ENCODE data around the gene RBBP4. TPM values are rescaled to one million over a fixed set of nuclear protein-coding genes. Genes with fewer than 3 reads are reported as not detected.
A peak's percentile ranks its signal among the peaks of the same experiment; 100 is the strongest.
"Not testable (repeated sequence)": the region's sequence is repeated elsewhere in the genome, so short reads cannot be mapped to it uniquely, and the experiment has no call there.

RBBP4 gene
- total RNA-seq, 1 donor from 2014 or later = 96.6 TPM

DNA sequence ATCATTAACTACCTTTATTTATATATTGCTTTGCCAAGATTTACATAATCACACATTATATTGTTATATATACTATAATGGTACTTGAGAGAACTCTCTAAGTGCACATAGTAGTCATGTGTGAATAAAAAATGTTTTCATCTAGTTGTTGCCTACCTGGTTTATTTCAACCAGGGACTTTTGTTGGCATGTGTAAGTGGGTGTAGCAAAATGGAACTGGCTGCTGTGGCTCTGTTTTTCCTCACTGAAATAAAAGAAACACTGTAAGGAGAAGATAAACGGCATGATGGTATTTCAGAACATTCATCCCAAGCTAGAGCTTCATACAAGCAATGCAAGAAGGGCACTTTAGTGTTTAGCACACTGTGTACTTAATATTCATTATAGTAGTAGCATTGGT, 14.9 kb downstream of the RBBP4 start:
- no peak overlapping the region for H3K27ac ChIP-seq (replicated peaks)
- TF ChIP-seq, protein P1, sequence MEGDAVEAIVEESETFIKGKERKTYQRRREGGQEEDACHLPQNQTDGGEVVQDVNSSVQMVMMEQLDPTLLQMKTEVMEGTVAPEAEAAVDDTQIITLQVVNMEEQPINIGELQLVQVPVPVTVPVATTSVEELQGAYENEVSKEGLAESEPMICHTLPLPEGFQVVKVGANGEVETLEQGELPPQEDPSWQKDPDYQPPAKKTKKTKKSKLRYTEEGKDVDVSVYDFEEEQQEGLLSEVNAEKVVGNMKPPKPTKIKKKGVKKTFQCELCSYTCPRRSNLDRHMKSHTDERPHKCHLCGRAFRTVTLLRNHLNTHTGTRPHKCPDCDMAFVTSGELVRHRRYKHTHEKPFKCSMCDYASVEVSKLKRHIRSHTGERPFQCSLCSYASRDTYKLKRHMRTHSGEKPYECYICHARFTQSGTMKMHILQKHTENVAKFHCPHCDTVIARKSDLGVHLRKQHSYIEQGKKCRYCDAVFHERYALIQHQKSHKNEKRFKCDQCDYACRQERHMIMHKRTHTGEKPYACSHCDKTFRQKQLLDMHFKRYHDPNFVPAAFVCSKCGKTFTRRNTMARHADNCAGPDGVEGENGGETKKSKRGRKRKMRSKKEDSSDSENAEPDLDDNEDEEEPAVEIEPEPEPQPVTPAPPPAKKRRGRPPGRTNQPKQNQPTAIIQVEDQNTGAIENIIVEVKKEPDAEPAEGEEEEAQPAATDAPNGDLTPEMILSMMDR (IDR thresholded peaks at IDR 0.05; ENCODE audit: borderline replicate concordance) = no peak
- peaks cover 13% of the 10 kb centered on the region for H3K4me1 ChIP-seq
- intact Hi-C loops (cut with micrococcal nuclease) = no loop called here
- no peak for DNase-seq
- peaks cover 91% of the 10 kb centered on the region for H3K36me3 ChIP-seq
- no peaks in the 10 kb centered on the region for H3K27me3 ChIP-seq (ENCODE audit: low read depth)
- no peaks in the 10 kb centered on the region for H3K9me3 ChIP-seq (replicated peaks)
- H3K4me3 ChIP-seq = no peak overlapping the region

DNA sequence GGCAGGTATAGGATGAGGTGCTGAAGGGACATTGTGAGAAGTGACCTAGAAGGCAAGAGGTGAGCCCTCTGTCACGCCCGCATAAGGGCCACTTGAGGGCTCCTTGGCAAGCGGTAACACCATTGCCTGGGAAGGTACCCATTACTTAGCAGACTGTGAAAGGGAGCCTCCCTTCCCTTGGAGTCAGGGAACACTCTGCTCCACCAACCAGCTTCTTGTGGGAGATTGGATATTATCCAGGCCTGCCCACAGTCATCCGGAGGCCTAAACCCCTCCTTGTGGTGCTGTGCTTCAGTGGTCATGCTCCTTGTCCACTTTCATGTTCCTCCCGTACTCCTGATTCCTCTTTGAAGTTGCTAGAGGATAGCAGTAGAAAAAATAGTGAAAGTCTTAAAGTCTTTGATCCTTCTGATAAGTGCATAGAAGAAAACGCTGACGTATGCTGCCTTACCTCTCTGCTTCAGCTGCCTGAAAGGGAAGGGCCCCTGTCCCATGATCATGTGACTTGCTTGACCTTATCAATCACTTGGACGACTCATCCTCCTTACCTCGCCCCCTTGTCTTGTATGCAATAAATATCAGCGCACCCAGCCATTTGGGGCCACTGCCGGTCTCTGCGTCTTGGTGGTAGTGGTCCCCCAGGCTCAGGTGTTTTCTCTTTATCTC, 16.0 kb downstream of the RBBP4 start:
- no peak for DNase-seq
- TF ChIP-seq, protein P1 (IDR thresholded peaks at IDR 0.05; ENCODE audit: borderline replicate concordance) = no peak
- Histone ChIP-seq H3K9me3 (replicated peaks) (no peaks in the 10 kb centered on the region), H3K27ac (replicated peaks) (no peak overlapping the region), H3K36me3 (peaks cover 97% of the 10 kb centered on the region), H3K4me1 (peaks cover 13% of the 10 kb centered on the region), H3K4me3 (no peak overlapping the region), H3K27me3 (ENCODE audit: low read depth) (no peaks in the 10 kb centered on the region)
- intact Hi-C loops (cut with micrococcal nuclease) = no loop called here

DNA sequence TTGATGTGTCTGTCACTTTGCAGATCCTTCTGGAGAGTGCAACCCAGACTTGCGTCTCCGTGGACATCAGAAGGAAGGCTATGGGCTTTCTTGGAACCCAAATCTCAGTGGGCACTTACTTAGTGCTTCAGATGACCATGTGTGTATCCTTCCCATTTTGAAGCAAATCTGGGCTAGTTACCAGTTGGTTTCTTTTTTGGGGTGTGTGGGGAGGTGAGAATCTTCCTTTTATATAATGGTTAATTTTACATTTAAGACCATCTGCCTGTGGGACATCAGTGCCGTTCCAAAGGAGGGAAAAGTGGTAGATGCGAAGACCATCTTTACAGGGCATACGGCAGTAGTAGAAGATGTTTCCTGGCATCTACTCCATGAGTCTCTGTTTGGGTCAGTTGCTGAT, 17.7 kb downstream of the RBBP4 start:
- H3K27ac ChIP-seq (replicated peaks); H3K27me3 ChIP-seq (ENCODE audit: low read depth); intact Hi-C loops (cut with micrococcal nuclease); H3K4me3 ChIP-seq; H3K9me3 ChIP-seq (replicated peaks); DNase-seq: not testable (repeated sequence)
- Histone ChIP-seq H3K4me1 (peaks cover 13% of the 10 kb centered on the region), H3K36me3 (peaks cover 97% of the 10 kb centered on the region)

DNA sequence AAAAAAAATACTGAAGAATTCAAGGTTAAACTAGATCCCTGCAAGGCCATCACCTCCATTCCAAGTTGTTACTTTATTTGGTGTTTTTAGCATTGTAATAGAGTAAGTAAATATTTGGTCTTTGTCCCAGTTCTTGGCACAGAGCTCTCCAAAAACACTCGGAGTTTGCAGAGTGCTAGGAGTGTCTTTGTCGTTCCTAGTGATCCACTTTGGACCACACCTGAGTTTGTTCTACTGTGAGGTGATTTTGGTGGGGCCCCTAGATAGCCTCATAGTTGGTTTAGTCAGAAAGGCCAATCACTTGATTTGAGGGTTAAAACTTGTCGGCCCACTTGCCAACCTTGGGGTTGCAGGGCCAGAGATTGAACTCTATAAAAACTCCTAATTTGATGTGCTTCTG, 25.9 kb downstream of the RBBP4 start:
- TF ChIP-seq, protein P1 (IDR thresholded peaks at IDR 0.05; ENCODE audit: borderline replicate concordance) = no peak
- H3K4me1 ChIP-seq = peaks cover 13% of the 10 kb centered on the region
- peaks cover 90% of the 10 kb centered on the region for H3K36me3 ChIP-seq
- no peak overlapping the region for H3K27ac ChIP-seq (replicated peaks)
- H3K4me3 ChIP-seq = no peak overlapping the region
- DNase-seq = no peak
- H3K9me3 ChIP-seq (replicated peaks) = no peaks in the 10 kb centered on the region
- no peaks in the 10 kb centered on the region for H3K27me3 ChIP-seq (ENCODE audit: low read depth)
- intact Hi-C loops (cut with micrococcal nuclease) = no loop called here

DNA sequence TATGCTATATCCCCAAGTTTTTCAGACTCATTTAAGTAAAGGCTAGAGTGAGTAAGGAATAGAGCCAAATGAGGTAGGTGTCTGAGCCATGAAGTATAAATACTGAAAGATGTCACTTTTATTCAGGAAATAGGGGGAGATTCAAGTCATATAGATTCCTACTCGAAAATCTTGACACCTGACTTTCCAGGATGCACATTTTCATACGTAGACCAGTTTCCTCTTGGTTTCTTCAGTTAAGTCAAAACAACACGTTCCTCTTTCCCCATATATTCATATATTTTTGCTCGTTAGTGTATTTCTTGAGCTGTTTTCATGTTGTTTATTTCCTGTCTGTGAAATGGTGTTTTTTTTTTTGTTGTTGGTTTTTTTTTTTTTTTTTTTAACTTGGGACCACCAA, 29.0 kb downstream of the RBBP4 start:
- intact Hi-C loops (cut with micrococcal nuclease); H3K27me3 ChIP-seq (ENCODE audit: low read depth); DNase-seq; H3K4me3 ChIP-seq; H3K9me3 ChIP-seq (replicated peaks); H3K27ac ChIP-seq (replicated peaks): not testable (repeated sequence)
- Histone ChIP-seq H3K36me3 (peaks cover 84% of the 10 kb centered on the region), H3K4me1 (peaks cover 34% of the 10 kb centered on the region)

DNA sequence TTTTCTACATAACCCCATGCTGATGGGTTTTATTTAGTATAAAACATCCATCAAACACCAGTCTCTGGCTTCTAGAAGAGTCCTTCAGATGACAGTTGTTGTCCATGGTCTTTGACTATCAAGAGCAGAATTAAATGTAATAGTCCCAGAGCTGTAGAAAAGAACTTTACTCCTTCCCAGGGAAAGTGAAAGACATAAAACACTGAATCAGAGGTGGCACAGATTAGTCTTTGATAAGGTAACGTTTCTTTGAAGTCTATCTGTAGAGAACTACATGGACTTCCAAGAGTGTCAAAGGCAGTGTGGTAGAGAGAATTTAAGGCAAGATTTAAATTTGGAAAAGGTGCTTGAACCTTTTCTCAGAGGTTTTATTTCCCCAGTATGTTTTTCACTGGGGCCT, 29.6 kb downstream of the RBBP4 start:
- H3K9me3 ChIP-seq (replicated peaks) = no peaks in the 10 kb centered on the region
- no peak overlapping the region for H3K4me3 ChIP-seq
- DNase-seq = no peak
- H3K36me3 ChIP-seq = peaks cover 80% of the 10 kb centered on the region
- intact Hi-C loops (cut with micrococcal nuclease) = no loop called here
- TF ChIP-seq, protein P1 (IDR thresholded peaks at IDR 0.05; ENCODE audit: borderline replicate concordance) = no peak
- no peaks in the 10 kb centered on the region for H3K27me3 ChIP-seq (ENCODE audit: low read depth)
- H3K4me1 ChIP-seq = peaks cover 41% of the 10 kb centered on the region
- H3K27ac ChIP-seq (replicated peaks) = peak overlapping the region; percentile 58
